Measurements from ENCODE around the gene WDR76. TPM values are rescaled to one million over a fixed set of nuclear protein-coding genes. Genes with fewer than 3 reads are reported as not detected.

WDR76 gene
- total and polyA plus RNA-seq, 7 experiments from 2014 or later = 6.6 to 62.1 (median 9.3) TPM

DNA sequence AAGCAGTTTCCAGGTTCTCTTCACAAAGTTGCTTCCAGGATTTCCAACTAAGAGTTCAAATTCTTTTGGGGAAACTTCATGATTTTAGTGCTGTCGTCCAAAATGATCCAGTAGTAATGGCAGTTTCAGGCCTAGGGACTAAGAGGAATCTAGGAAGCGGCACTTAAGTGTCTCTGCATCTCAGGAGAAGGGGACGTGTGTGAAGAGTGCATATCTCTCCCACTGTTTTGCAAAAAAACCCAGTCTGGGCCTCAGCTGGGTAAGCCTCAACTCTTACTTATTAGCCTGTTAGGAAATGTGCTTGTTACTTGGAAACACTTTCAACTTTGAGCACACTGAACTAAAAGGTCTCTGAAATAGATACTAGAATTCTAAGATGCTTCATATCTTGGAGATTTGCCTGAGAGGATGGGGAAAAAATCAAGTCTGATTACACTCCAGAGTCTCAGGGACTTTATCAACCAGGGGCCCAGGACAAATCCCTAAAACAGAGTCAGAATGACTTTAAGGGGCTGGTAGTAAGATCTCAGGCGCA is 81.8 kb downstream of the WDR76 start:
- no peaks in the 10 kb centered on the region for H3K27me3 Mint-ChIP-seq
- no peaks in the 10 kb centered on the region for H3K36me3 Mint-ChIP-seq
- Histone ChIP-seq H3K4me1 (ENCODE audit: control insufficient read depth in 2 of 2, insufficient read depth in 2 of 2, low read length in 2 of 2) (no peaks in the 10 kb centered on the region), H3K27me3 (ENCODE audit: control insufficient read depth in 2 of 2, insufficient read depth in 2 of 2, low read length in 2 of 2) (no peaks in the 10 kb centered on the region), H3K36me3 (ENCODE audit: control insufficient read depth in 2 of 3, insufficient read depth in 3 of 3, low read length in 3 of 3) (no peaks in the 10 kb centered on the region), H3K4me3 (ENCODE audit: low read length) (no peak overlapping the region), H3K9me3 (ENCODE audit: control insufficient read depth in 2 of 3, low read length in 3 of 3) (no peaks in the 10 kb centered on the region), H3K27ac (ENCODE audit: low read depth, low read length) (no peak overlapping the region)
- DNase-seq (no peak), ATAC-seq (no peak)
- H3K4me3 Mint-ChIP-seq = no peak overlapping the region
- intact Hi-C loops (cut with micrococcal nuclease) = no loop called here
- H3K4me1 Mint-ChIP-seq = peaks cover 0 to 9% (median 4%) of the 10 kb centered on the region in 7 donors
- no peak overlapping the region for H3K27ac Mint-ChIP-seq
- ChIA-PET CTCF (no interaction called here), POLR2A (no interaction called here)
- no peaks in the 10 kb centered on the region for H3K9me3 Mint-ChIP-seq

DNA sequence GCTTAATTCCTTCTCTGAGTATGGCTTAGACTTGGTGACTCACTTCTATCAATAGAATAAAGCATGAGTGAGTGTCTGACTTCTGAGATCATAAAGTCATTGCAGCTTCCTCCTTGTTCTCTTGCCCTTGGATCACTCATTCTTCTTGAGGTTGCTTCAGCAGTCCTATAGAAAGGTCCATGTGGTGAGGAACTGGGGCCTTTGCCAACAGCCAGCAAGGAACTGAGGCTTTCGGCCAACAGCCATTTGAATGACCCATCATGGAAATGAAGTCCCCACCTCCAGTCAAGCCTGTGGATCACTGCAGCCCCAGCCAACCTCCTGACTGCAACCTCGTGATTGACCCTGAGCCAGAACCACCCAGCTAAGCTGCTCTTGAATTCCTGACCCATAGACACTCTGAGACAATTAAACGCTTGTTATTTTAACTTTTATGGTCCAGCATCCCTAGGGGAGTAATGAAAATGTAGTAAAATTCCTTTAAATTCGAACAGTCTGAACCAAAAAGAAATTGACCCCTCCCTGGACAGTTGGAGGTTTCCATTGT is 84.5 kb downstream of the WDR76 start:
- H3K36me3 ChIP-seq (ENCODE audit: control insufficient read depth in 2 of 3, insufficient read depth in 3 of 3, low read length in 3 of 3) = no peaks in the 10 kb centered on the region
- CTCF ChIA-PET = interaction anchor here (0.6 kb wide), 1 partner anchor 660 kb away, joined by 3 read pairs; no protein-coding TSS in a partner anchor
- no peak overlapping the region for H3K27ac ChIP-seq (ENCODE audit: low read depth, low read length)
- no peak overlapping the region for H3K4me3 ChIP-seq (ENCODE audit: low read length)
- H3K4me1 Mint-ChIP-seq = no peaks in the 10 kb centered on the region
- H3K27me3 Mint-ChIP-seq = peaks cover 0 to 3% (median 0%) of the 10 kb centered on the region in 5 donors
- no peaks in the 10 kb centered on the region for H3K9me3 Mint-ChIP-seq
- H3K27me3 ChIP-seq (ENCODE audit: control insufficient read depth in 2 of 2, insufficient read depth in 2 of 2, low read length in 2 of 2) = no peaks in the 10 kb centered on the region
- POLR2A ChIA-PET = no interaction called here
- no peak for DNase-seq
- no peak for ATAC-seq
- intact Hi-C loops (cut with micrococcal nuclease) = no loop called here
- no peaks in the 10 kb centered on the region for H3K36me3 Mint-ChIP-seq
- H3K27ac Mint-ChIP-seq = no peak overlapping the region
- H3K9me3 ChIP-seq (ENCODE audit: control insufficient read depth in 2 of 3, low read length in 3 of 3) = no peaks in the 10 kb centered on the region
- no peaks in the 10 kb centered on the region for H3K4me1 ChIP-seq (ENCODE audit: control insufficient read depth in 2 of 2, insufficient read depth in 2 of 2, low read length in 2 of 2)
- H3K4me3 Mint-ChIP-seq = no peak overlapping the region

DNA sequence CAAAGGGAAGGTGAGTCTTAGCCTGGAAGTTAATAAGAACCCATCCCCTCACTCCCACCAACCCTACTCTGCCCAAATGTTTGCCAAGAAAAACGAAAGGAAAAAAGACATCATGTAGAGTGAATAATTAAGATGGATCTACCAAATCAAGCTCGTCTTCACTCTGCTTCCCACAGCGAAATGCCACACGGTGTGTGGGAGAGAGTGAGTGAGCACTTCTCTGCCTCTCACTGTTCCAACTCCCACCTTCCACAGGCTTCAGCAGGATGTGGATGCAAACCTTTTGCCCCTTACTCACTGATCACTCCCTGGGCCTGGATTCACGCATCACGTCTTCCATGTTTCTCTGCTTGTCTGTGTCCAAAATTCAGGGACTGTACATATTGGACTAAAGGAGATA is 85.4 kb downstream of the WDR76 start:
- ChIA-PET CTCF (no interaction called here), POLR2A (no interaction called here)
- Histone ChIP-seq H3K9me3 (ENCODE audit: control insufficient read depth in 2 of 3, low read length in 3 of 3) (no peaks in the 10 kb centered on the region), H3K27me3 (ENCODE audit: control insufficient read depth in 2 of 2, insufficient read depth in 2 of 2, low read length in 2 of 2) (no peaks in the 10 kb centered on the region), H3K4me3 (ENCODE audit: low read length) (no peak overlapping the region), H3K27ac (ENCODE audit: low read depth, low read length) (no peak overlapping the region), H3K36me3 (ENCODE audit: control insufficient read depth in 2 of 3, insufficient read depth in 3 of 3, low read length in 3 of 3) (no peaks in the 10 kb centered on the region), H3K4me1 (ENCODE audit: control insufficient read depth in 2 of 2, insufficient read depth in 2 of 2, low read length in 2 of 2) (no peaks in the 10 kb centered on the region)
- Mint-ChIP-seq H3K4me3 (no peak overlapping the region), H3K9me3 (no peaks in the 10 kb centered on the region), H3K4me1 (no peaks in the 10 kb centered on the region), H3K27ac (no peak overlapping the region), H3K36me3 (no peaks in the 10 kb centered on the region), H3K27me3 (peaks cover 0 to 6% (median 0%) of the 10 kb centered on the region in 5 donors)
- ATAC-seq (no peak), DNase-seq (no peak)
- intact Hi-C loops (cut with micrococcal nuclease) = no loop called here

DNA sequence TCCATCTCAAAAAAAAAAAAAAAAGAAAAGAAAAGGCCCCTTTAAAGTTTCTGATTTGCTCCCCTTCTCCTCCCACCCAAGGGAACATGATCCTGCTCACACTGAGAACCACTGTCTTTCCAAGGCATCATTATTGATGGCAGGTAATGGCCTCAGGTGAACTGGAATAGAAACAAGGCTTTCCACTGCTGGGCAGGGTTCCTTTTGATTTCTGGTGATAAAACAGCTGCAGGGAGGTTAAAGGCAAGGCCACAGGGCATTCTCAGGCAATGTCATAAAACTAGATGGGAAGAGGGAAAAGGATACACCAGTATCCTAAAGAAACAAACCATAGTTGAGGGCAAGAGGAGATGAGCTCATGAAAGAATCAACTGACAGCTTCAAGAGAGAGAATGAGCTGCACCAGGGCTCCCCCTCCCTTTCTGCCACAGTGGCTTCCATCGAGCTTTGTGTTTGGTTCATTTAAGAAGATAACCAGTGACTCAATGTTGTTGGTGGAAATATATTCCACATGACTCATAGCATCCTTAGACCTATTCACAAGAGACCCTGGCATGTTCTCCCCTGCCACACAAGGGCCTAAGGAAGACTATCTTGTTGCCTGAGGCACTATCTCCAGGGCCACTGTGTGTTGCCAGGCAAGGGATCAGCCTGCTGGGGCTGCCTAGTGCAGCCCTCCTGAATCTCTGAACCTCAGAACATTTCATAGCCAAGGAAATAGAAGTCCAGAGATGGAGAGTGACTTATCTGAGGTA is 86.4 kb downstream of the WDR76 start:
- Mint-ChIP-seq H3K27me3 (peaks cover 0 to 10% (median 0%) of the 10 kb centered on the region in 5 donors), H3K27ac (no peak overlapping the region), H3K36me3 (no peaks in the 10 kb centered on the region), H3K4me3 (no peak overlapping the region), H3K9me3 (no peaks in the 10 kb centered on the region), H3K4me1 (no peaks in the 10 kb centered on the region)
- H3K27me3 ChIP-seq (ENCODE audit: control insufficient read depth in 2 of 2, insufficient read depth in 2 of 2, low read length in 2 of 2) = no peaks in the 10 kb centered on the region
- H3K27ac ChIP-seq (ENCODE audit: low read depth, low read length) = no peak overlapping the region
- DNase-seq (no peak), ATAC-seq (no peak)
- no peaks in the 10 kb centered on the region for H3K36me3 ChIP-seq (ENCODE audit: control insufficient read depth in 2 of 3, insufficient read depth in 3 of 3, low read length in 3 of 3)
- H3K4me3 ChIP-seq (ENCODE audit: low read length) = no peak overlapping the region
- H3K9me3 ChIP-seq (ENCODE audit: control insufficient read depth in 2 of 3, low read length in 3 of 3) = no peaks in the 10 kb centered on the region
- ChIA-PET CTCF (interaction anchor here (1.4 kb wide), 1 partner anchor 9 kb away, joined by 4 read pairs; no protein-coding TSS in a partner anchor), POLR2A (no interaction called here)
- intact Hi-C loops (cut with micrococcal nuclease) = no loop called here
- H3K4me1 ChIP-seq (ENCODE audit: control insufficient read depth in 2 of 2, insufficient read depth in 2 of 2, low read length in 2 of 2) = no peaks in the 10 kb centered on the region

DNA sequence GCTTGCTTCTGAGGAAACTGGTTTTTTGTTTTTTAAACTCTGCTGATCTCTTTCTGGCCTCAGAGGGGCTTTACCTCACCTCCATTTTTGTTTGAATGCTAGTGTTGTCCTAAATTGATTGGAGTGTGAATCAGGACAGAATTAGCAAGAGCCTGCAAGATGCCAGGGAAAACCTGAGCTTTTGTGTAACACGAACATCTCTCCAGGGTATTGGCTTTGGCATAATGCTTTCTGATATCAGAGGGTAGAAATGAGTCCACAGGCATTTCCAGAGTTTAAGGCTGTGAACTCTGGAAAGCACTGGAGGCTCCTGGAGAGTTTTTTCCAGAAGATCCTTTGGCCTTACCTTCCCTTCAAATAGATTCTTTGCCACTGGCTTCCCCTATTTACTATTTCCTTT is 87.1 kb downstream of the WDR76 start:
- Histone ChIP-seq H3K27me3 (ENCODE audit: control insufficient read depth in 2 of 2, insufficient read depth in 2 of 2, low read length in 2 of 2) (no peaks in the 10 kb centered on the region), H3K36me3 (ENCODE audit: control insufficient read depth in 2 of 3, insufficient read depth in 3 of 3, low read length in 3 of 3) (no peaks in the 10 kb centered on the region), H3K4me3 (ENCODE audit: low read length) (no peak overlapping the region), H3K27ac (ENCODE audit: low read depth, low read length) (no peak overlapping the region), H3K9me3 (ENCODE audit: control insufficient read depth in 2 of 3, low read length in 3 of 3) (no peaks in the 10 kb centered on the region), H3K4me1 (ENCODE audit: control insufficient read depth in 2 of 2, insufficient read depth in 2 of 2, low read length in 2 of 2) (no peaks in the 10 kb centered on the region)
- H3K9me3 Mint-ChIP-seq = no peaks in the 10 kb centered on the region
- H3K4me1 Mint-ChIP-seq = no peaks in the 10 kb centered on the region
- no peak for DNase-seq
- ChIA-PET CTCF (interaction anchor here (1.4 kb wide), 1 partner anchor 10 kb away, joined by 4 read pairs; no protein-coding TSS in a partner anchor), POLR2A (no interaction called here)
- H3K27ac Mint-ChIP-seq = no peak overlapping the region
- no peak overlapping the region for H3K4me3 Mint-ChIP-seq
- ATAC-seq = no peak
- H3K27me3 Mint-ChIP-seq = peaks cover 0 to 10% (median 0%) of the 10 kb centered on the region in 5 donors
- intact Hi-C loops (cut with micrococcal nuclease) = no loop called here
- H3K36me3 Mint-ChIP-seq = no peaks in the 10 kb centered on the region

DNA sequence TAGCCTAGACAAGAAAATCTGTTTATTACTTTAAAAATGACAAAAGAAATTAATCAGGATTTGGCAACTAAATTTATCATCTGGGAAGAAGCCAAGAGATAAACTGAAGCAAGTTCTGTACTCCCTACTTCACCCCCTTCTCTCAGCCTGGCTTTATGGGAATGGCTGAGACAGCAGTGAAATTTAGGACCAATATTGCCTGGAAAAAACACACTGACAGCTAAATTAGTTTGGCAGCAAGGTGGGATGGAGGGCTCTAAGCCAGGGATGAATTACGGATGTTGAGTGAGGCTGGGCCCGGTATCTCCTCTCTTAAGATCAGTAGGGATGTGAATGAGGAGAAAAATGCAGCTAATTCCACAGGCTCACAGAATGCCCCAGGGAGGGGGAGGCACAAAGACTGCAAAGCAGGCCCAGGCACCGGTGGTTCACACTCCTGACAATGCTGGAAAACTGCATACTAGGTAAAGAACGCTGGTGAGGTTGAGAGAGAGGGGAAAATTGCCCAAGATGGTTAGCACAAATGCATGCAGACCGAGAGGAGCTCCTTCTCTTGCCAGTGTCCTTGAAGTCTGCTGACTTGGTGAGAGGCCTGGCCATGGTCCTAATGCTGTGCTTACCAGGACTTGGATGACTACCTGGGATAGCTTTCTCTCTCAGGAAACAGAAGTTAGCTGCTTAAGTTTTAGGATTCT is 89.0 kb downstream of the WDR76 start:
- Mint-ChIP-seq H3K27me3 (peaks cover 0 to 10% (median 0%) of the 10 kb centered on the region in 5 donors), H3K4me3 (no peak overlapping the region), H3K9me3 (no peaks in the 10 kb centered on the region), H3K36me3 (no peaks in the 10 kb centered on the region), H3K27ac (no peak overlapping the region), H3K4me1 (no peaks in the 10 kb centered on the region)
- ATAC-seq = no peak
- Histone ChIP-seq H3K36me3 (ENCODE audit: control insufficient read depth in 2 of 3, insufficient read depth in 3 of 3, low read length in 3 of 3) (no peaks in the 10 kb centered on the region), H3K9me3 (ENCODE audit: control insufficient read depth in 2 of 3, low read length in 3 of 3) (no peaks in the 10 kb centered on the region), H3K27me3 (ENCODE audit: control insufficient read depth in 2 of 2, insufficient read depth in 2 of 2, low read length in 2 of 2) (no peaks in the 10 kb centered on the region), H3K4me3 (ENCODE audit: low read length) (no peak overlapping the region), H3K4me1 (ENCODE audit: control insufficient read depth in 2 of 2, insufficient read depth in 2 of 2, low read length in 2 of 2) (no peaks in the 10 kb centered on the region), H3K27ac (ENCODE audit: low read depth, low read length) (no peak overlapping the region)
- POLR2A ChIA-PET = no interaction called here
- DNase-seq = no peak
- CTCF ChIA-PET = interaction anchor here (0.7 kb wide), 1 partner anchor 75 kb away, joined by 3 read pairs; no protein-coding TSS in a partner anchor
- intact Hi-C loops (cut with micrococcal nuclease) = no loop called here

All from naive thymus-derived CD4-positive, alpha-beta T cell (primary cell).